DMS153 (cell line): ENCODE data around the gene TNNT1.
A peak's percentile ranks its signal among the peaks of the same experiment; 100 is the strongest.

Experiments used
- DNase-seq: peaks from one replicate; lab custom pipeline; 2025; lab: John Stamatoyannopoulos, UW

The TNNT1 gene

DNA sequence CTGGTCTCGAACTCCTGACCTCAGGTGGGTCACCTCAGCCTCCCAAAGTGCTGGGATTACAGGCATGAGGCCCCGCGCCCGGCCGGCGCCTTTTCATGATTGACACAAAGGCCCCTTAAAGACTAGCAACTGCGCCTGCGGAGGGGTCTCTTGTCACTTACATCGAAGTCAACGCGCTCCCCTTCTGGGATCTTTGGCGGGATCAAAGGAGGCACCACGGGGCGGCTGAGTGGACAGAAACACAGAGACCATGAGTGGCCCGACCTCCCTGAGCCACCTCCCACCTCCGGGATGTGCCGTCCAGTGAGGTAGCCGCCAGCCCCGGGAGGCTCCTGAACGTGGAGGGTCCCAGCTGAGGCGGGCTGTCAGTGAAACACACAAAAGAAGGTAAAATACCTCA, 7.3 kb downstream of the TNNT1 start:
- DNase-seq: no peak

DNA sequence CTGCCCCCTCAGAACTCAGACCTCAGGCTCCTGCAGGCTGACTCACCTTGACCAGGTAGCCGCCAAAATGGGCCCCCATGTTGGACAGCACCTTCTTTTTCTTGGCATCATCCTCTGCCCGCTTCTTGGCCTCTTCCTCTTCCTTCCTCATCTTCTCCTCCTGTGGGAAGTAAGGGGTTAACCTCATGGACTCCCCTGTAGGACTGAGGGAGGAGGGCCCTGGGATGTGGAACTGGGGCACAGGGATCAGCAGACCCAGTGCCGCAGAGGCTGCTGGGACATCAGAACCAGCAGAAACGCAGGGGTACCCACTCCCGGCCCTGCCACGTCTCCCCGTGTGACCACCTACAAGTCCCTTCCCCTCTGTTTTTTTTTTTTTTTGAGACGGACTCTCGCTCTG, 11.1 kb downstream of the TNNT1 start:
- DNase-seq: no peak

DNA sequence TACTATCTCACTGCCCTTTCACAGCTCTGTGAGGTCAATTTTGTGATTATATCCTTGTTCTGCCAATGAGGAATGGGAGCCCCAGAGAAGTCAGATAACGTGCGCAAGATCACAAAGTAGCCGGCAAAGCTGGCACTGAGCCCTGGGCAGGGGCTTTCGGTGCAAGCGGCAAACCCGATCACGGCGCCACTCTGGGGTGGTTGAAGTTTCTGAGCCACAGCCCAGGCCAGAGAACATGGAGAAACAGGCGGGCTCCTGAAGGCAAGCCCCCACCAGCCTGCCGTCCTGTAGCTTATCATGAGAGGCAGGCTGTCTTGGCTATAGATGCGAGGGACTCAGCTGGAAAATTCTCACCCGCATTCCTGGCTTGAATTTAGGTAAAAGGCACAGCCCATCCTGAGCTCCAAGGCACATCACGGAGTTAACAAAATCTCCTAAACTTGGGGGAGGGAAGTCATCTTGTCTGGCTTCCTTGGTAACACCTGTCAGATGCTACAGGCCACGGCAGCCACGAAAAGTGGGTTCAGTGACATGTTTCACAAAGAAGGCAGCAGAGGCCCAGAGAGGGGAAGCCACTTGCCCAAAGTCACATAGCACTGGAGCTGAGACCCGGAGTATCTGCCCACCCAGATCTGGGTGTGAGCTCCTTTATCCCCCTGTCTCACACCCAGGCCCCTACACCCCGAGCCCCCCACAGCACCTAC, 12.5 kb downstream of the TNNT1 start:
- DNase-seq: no peak

DNA sequence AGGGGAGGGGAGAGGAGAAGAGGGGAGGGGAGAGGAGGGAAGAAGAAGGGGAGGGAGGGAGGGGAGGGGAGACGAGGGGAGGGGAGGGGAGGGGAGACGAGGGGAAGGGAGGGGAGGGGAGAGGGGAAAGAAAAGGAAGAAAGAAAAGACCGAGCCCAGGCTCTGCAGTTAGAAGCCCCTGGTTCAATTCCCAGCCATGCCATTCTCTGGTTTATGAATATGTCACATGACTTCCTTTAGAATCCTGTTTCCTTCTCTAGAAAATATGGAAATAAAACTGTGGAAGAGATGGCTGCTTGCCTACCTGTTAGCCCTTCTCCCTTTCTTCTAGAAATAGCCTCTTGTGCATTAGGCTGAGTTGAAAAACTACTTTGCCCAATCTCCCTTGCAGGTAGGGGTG, 14.3 kb downstream of the TNNT1 start:
- no peak for DNase-seq

DNA sequence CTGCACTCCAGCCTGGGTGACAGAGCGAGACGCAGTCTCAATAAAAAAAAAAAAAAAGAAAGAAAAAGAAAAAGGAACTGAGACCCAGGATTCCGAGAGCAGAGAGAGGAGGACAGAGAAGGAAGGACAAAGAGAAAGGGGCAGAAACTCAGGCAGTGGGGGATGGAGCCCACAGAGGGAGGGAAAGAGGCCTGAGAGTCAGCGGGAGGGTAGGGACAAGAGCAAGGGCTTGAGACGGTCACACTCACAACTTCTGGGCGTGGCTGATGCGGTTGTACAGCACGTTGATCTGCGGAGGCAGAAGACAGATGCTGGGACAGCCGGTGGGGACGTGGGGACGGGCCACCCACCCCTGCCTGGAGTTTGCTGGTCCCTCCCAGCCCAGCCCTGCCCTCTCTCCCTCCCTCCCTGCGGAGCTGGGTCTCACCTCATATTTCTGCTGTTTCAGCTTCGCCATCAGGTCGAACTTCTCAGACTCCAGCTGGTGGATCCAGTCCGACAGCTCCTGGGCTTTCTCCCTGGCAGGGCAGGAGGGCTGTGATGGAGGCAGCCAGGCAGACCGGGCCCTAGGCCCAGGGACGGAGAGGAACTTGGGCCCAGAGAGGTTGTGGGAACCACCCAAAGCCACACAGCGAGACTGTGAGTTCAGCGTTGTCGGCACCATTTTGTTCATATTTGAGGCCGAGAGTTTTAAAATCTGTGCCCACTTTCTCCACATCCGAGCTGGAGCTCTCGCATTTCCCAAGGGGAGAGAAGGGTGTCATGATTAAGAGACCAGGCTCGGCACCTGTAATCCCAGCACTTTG, 15.2 kb downstream of the TNNT1 start:
- DNase-seq: no peak

DNA sequence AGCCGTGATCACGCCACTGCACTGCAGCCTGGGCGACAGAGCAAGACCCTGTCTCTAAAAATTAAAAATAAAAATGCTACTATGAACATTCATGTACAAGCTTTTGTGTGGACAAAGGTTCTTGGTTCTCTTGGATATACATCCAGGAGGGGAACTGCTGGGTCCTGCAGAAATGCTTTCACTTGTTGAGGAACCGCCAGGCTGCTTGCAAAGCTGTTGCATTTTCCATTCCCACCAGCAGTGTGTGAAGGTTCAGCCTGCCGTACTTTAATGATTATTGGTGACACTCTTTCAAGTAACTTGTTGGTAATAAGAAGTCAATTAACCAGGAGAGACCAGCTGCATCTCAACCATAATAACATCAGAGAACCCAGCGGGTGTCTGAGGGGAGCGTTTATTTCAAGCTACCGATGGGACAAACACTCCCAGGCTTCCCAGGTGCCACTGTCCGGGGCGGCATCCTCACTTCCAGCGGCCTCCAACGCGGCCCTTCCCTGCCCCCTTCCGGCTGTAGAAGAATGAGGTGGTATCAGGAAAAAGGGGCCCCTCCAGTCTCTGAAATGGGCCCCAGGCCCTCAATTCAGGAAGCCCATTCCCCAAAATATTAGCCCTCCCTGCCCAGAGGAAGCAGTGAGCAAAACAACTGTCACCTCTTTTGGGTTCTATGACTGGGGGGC, 16.4 kb downstream of the TNNT1 start:
- no peak for DNase-seq

DNA sequence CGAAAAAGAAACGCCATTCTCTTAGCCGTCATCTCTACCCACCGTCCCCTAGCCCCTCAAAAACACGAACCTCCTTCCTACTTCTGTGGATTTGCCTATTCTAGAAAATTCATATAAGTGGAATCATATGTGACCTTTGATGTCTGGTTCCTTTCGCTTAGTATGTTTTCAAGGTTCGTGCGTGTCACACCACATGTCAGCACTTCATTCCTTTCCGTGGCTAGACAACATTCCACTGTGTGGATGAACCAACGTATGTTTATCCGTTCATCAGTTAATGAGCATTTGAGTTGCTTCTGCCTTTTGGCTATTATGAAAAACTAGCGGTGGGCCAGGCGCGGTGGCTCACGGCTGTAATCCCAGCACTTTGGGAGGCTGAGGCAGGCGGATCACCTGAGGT, 17.6 kb downstream of the TNNT1 start:
- no peak for DNase-seq

DNA sequence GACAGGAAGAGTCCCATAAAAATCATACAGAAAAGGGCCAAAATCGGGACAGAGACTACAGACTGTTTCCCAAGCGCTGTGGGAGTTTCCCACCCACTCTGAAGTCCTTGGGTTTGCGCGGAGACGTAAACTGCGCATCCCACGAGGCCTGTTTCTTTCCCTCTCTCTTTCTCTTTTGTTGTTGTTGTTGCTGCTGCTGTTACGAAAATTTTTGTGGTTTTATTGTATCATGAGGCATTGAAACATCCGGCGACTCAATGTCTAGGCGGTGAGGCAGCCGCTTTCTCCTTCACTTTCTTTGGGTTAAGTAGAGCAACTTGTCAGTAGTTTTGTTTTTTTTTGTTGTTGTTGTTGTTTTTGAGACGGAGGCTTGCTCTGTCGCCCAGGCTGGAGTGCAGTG, 30.0 kb downstream of the TNNT1 start:
- DNase-seq: no peak

DNA sequence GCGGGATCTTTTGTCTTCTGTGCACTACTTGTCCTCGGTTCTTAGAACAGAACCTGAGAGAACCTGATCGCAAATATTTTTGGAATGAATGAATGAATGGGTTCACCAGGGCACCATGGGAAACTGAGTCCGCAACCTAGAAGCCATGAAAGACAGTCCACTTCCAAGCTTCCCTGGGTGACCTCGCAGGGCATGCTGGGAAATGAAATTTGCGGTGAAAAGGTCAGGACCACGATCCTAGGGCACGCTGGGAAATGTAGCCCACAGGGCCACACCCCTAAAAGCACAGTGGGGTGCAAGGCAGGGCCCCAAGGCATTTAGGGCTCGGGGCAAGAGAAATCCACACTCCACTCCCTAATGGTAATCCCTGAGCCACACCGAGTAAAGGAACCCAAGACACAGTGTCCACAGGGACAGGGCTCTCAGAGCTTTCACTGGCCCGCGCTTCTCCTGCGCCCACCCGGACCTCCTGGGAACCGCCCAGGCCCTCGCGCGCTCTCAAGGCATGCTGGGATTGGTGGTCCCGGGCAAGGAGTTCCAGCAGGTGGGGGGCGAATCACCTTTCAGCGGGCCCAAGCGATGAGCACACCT, 30.5 kb downstream of the TNNT1 start:
- DNase-seq: peak; percentile 9

DNA sequence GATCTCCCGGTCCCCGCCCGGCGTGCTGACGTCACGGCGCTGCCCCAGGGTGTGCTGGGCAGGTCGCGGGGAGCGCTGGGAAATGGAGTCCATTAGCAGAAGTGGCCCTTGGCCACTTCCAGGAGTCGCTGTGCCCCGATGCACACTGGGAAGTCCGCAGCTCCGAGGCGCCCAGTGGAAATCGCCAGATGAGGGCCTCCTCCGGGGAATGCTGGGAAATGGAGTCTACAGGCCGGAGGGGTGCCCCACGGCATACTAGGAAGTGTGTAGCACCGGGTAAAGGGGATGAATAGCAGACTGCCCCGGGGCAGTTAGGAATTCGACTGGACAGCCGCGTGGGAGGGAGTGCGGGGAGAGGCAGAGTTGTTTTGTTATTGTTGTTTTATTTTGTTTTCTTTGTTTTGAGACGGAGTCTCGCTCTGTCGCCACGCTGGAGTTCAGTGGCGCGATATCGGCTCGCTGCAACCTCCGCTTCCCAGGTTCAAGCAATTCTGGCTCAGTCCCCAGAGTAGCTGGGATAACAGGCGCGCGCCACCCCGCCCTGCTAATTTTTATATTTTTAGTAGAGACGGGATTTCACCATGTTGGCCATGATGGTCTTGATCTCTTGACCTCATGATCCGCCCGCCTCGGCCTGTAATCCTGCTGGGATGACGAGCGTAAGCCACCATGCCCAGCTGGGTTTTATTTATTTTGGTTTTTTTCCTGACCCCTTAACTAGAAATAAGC, 31.2 kb downstream of the TNNT1 start:
- peak; percentile 97 for DNase-seq

DNA sequence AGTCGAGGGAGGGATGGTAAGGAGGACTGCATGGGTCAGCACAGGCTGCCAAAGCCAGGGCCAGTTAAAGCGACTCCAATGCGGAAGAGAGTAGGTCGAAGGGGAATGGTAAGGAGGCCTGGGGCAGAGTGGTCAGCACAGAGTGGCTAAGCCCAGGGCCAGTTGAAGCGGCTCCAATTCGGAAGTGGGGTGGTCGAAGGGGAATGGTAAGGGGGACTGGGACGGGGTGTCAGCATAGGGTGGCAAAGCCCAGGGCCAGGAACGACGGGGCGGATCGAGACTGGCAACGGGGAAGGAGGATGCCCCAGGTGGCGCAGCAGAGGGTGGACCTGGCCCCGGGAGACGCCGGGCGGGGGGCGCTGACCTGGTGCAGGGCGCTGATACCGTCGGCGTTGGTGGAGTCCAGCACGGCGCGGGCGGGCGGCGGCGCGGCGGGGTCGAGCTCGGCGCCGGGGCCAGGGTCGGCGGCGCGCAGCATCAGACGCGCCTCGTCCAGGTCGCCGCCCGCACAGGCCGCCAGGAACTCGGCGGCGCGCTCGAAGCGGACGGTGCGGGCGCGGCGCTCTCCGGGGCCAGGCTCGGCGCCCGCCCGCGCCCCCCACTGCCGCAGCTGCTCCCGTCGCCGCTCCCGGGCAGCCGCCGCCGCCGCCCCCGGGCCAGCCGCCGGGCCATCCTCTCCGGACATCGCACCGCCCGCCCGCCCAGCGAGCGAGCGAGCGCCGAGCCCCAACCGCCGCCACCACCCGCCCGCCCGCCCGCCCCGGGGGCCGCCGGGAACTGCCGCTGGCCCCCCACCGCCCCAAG, 31.9 kb downstream of the TNNT1 start, which contains the start of gene PPP1R12C:
PPP1R12C (minus strand) TSS at position 779 of the 804 bp plus-strand sequence; CDS start at position 685, 94 bp downstream.
- no peak for DNase-seq

DNA sequence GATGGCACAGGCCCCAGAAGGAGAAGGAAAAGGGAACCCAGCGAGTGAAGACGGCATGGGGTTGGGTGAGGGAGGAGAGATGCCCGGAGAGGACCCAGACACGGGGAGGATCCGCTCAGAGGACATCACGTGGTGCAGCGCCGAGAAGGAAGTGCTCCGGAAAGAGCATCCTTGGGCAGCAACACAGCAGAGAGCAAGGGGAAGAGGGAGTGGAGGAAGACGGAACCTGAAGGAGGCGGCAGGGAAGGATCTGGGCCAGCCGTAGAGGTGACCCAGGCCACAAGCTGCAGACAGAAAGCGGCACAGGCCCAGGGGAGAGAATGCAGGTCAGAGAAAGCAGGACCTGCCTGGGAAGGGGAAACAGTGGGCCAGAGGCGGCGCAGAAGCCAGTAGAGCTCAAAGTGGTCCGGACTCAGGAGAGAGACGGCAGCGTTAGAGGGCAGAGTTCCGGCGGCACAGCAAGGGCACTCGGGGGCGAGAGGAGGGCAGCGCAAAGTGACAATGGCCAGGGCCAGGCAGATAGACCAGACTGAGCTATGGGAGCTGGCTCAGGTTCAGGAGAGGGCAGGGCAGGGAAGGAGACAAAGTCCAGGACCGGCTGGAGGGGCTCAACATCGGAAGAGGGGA, 32.7 kb downstream of the TNNT1 start:
- no peak for DNase-seq

DNA sequence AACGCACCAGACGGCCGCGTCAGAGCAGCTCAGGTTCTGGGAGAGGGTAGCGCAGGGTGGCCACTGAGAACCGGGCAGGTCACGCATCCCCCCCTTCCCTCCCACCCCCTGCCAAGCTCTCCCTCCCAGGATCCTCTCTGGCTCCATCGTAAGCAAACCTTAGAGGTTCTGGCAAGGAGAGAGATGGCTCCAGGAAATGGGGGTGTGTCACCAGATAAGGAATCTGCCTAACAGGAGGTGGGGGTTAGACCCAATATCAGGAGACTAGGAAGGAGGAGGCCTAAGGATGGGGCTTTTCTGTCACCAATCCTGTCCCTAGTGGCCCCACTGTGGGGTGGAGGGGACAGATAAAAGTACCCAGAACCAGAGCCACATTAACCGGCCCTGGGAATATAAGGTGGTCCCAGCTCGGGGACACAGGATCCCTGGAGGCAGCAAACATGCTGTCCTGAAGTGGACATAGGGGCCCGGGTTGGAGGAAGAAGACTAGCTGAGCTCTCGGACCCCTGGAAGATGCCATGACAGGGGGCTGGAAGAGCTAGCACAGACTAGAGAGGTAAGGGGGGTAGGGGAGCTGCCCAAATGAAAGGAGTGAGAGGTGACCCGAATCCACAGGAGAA, 33.5 kb downstream of the TNNT1 start:
- DNase-seq: no peak

DNA sequence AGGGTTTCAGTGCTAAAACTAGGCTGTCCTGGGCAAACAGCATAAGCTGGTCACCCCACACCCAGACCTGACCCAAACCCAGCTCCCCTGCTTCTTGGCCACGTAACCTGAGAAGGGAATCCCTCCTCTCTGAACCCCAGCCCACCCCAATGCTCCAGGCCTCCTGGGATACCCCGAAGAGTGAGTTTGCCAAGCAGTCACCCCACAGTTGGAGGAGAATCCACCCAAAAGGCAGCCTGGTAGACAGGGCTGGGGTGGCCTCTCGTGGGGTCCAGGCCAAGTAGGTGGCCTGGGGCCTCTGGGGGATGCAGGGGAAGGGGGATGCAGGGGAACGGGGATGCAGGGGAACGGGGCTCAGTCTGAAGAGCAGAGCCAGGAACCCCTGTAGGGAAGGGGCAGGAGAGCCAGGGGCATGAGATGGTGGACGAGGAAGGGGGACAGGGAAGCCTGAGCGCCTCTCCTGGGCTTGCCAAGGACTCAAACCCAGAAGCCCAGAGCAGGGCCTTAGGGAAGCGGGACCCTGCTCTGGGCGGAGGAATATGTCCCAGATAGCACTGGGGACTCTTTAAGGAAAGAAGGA, 34.4 kb downstream of the TNNT1 start:
- no peak for DNase-seq

DNA sequence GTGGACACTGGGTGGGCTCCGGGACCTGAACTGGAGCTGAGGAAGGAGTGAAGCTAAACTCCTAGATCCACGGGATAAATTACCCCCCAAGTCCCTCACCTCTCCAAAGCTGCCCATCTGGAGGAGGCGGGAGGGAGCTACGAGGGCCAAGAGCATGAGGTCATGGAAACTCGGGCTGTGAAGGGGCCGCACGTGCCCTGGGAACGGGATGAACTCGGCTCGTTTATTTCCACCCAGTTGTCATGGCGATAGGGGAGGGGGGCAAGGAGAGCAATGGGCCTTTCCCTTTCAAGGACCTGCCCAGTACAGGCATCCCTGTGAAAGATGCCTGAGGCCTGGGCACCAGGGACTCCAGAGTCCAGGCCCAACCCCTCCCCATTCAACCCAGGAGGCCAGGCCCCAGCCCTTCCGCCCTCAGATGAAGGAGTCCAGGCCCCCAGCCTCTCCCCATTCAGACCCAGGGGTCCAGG, 35.4 kb downstream of the TNNT1 start:
- no peak for DNase-seq

DNA sequence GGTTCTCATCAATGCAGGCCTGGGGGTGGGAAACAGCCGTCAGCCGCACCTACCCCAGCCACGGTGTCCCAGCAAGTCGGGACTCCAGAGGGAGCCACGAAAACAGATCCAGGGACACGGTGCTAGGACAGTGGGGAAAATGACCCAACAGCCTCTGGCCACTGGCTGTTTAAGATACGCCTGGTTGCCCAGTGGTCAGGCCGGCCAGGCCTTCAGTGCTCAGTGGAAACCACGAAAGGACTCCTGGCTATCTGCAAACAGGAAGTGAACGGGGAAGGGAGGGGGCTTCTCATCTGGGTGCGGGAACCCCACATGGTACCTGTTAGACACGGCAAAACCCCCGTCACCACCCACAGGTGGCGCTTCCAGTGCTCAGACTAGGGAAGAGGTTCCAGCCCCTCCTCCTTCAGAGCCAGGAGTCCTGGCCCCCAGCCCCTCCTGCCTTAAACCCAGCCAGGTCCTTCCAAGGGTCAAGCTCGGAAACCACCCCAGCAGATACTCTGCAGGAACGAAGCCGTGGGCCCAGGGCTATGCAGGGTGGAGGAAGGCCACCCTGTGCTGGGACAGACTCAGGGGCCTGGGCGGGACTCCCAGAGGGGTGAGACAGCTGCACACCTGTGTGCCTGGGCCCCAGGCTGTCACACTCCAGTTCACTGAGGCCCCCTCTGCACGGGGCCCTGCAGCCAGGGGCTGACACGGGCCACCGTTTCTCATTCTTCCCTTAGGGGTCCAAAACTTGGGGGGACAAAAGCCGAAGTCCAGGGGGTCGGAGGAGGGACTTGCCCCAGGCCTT, 36.0 kb downstream of the TNNT1 start:
- no peak for DNase-seq

DNA sequence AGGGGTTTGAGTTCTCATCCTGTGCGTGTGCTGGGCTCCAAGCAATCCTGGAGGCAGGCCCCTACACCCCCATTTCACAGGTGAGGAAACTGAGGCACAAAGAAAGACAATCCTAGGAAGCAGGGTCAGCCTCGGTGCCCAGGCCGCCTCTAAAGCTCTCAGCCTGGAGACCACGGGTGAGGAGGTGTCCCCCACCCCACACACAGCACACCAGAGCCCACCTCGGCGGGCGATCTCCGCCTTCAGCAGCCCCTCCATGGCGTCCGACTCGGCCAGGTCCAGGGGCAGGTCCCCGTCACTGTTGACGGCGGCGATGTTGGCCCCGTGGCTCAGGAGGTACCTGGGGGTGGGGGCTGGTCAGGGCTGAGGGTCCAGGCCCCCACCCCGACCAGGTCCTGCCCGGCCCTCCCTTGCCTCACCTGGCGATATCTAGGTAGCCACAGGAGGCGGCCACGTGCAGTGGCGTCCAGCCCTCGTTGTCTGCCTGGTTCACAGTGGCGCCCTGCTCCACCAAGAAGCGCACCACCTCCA, 36.7 kb downstream of the TNNT1 start:
- no peak for DNase-seq

DNA sequence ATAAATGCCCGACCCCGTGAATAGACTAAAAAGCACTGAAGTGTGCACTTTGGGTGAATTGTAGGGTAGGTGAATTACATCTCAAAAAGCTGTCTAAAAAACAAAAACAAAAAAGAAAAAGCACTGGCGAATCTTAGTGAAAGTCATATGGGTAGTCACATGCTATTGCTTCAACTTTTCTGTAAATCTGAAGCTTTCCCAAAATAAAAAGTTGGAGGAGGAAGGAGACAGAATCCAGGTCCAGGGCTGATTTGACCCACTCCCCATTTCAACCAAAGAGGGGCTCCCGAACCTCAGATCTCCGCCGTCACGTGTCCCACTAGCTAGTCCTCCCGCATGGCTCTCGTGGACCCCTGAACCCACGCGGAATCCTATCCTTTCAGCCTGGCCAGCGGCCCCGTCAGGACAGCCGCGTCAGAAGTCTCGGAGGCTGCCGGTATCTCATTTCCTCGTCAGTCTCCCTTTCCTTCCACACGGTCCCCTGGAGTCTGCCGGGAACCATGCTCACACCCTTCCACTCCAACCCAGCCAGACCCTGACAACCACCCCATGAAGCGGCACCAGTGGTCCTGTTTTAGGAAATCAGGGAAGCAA, 37.7 kb downstream of the TNNT1 start:
- DNase-seq: no peak
